ENCODE results near the gene LRRC14B. TPM values are rescaled to one million over a fixed set of nuclear protein-coding genes. Genes with fewer than 3 reads are reported as not detected.

Gene LRRC14B
- total and polyA plus RNA-seq, 8 donors = 0.05 to 0.37 TPM; not detected in 6

GRCh38 chr5:167511-167910 is 23.8 kb upstream of the LRRC14B start:
- WGBS, 5 donors = 83 to 93% (median 90%) methylated on average over 7 of the region's 7 CpGs
- peak in 1 of 2 donors; percentile 58 for DNase-seq

GRCh38 chr5:167982-168660 is 23.2 kb upstream of the LRRC14B start:
- H3K36me3 ChIP-seq = no peaks in the 10 kb centered on the region
- no peaks in the 10 kb centered on the region for H3K9me3 ChIP-seq
- H3K27me3 ChIP-seq = peaks cover 0 to 6% (median 0%) of the 10 kb centered on the region in 3 donors
- intact Hi-C loops (cut with DNase I; ENCODE audit: low total_unique reads) = no loop called here
- WGBS, 5 donors = 59 to 79% (median 73%) methylated on average over 8 to 18 of the region's 18 CpGs
- DNase-seq = peak in 1 of 2 donors; percentile 72
- no peak overlapping the region for H3K27ac ChIP-seq
- no peak for TF ChIP-seq POLR2A (IDR thresholded peaks at IDR 0.05)
- peak in 1 of 3 donors; percentile 14 for TF ChIP-seq POLR2AphosphoS5 (IDR thresholded peaks at IDR 0.05)
- TF ChIP-seq EP300 (IDR thresholded peaks at IDR 0.05) = no peak
- no peak for TF ChIP-seq CTCF (IDR thresholded peaks at IDR 0.05)
- no peak overlapping the region for H3K4me3 ChIP-seq
- peaks cover 0 to 18% (median 7%) of the 10 kb centered on the region in 4 donors for H3K4me1 ChIP-seq

More at GRCh38 chr5:167511-167910, 23.8 kb upstream of the LRRC14B start:
- TF ChIP-seq POLR2A (IDR thresholded peaks at IDR 0.05) (no peak), POLR2AphosphoS5 (IDR thresholded peaks at IDR 0.05) (no peak), EP300 (IDR thresholded peaks at IDR 0.05) (no peak), CTCF (IDR thresholded peaks at IDR 0.05) (no peak)
- Histone ChIP-seq H3K27me3 (peaks cover 0 to 4% (median 0%) of the 10 kb centered on the region in 3 donors), H3K4me1 (peaks cover 0 to 18% (median 7%) of the 10 kb centered on the region in 4 donors), H3K36me3 (no peaks in the 10 kb centered on the region), H3K4me3 (no peak overlapping the region), H3K9me3 (no peaks in the 10 kb centered on the region), H3K27ac (peak overlapping the region in 3 of 5 donors; percentile 51 to 68 (median 60))
- intact Hi-C loops (cut with DNase I; ENCODE audit: low total_unique reads) = no loop called here

GRCh38 chr5:169071-169727 is 22.1 kb upstream of the LRRC14B start:
- intact Hi-C loops (cut with DNase I; ENCODE audit: low total_unique reads) = no loop called here
- peak; percentile 39 to 67 for DNase-seq
- Histone ChIP-seq H3K4me3 (no peak overlapping the region), H3K36me3 (no peaks in the 10 kb centered on the region), H3K4me1 (peaks cover 0 to 18% (median 7%) of the 10 kb centered on the region in 4 donors), H3K27ac (peak overlapping the region in 1 of 5 donors; percentile 29), H3K9me3 (no peaks in the 10 kb centered on the region), H3K27me3 (peaks cover 0 to 6% (median 0%) of the 10 kb centered on the region in 3 donors)
- 69 to 81% (median 79%) methylated on average over 12 to 32 of the region's 32 CpGs for WGBS, 5 donors
- TF ChIP-seq EP300 (IDR thresholded peaks at IDR 0.05) (no peak), CTCF (IDR thresholded peaks at IDR 0.05) (no peak), POLR2A (IDR thresholded peaks at IDR 0.05) (no peak), POLR2AphosphoS5 (IDR thresholded peaks at IDR 0.05) (no peak)

- Histone ChIP-seq H3K4me3 (no peak overlapping the region), H3K9me3 (no peaks in the 10 kb centered on the region), H3K27ac (peak overlapping the region in 1 of 5 donors; percentile 29), H3K4me1 (peaks cover 0 to 18% (median 7%) of the 10 kb centered on the region in 4 donors), H3K27me3 (peaks cover 0 to 6% (median 0%) of the 10 kb centered on the region in 3 donors), H3K36me3 (no peaks in the 10 kb centered on the region)
- no peak for DNase-seq
- intact Hi-C loops (cut with DNase I; ENCODE audit: low total_unique reads) = no loop called here
- 83 to 88% (median 84%) methylated on average over 10 to 12 of the region's 12 CpGs for WGBS, 5 donors
- TF ChIP-seq POLR2A (IDR thresholded peaks at IDR 0.05) (no peak), POLR2AphosphoS5 (IDR thresholded peaks at IDR 0.05) (no peak), CTCF (IDR thresholded peaks at IDR 0.05) (no peak)
Measured at GRCh38 chr5:169728-170094, 21.6 kb upstream of the LRRC14B start.
